ENCODE measurements around the gene ASH1L.

- no peak for TF ChIP-seq POLR2AphosphoS5 (IDR thresholded peaks at IDR 0.05)
- TF ChIP-seq, protein P1, sequence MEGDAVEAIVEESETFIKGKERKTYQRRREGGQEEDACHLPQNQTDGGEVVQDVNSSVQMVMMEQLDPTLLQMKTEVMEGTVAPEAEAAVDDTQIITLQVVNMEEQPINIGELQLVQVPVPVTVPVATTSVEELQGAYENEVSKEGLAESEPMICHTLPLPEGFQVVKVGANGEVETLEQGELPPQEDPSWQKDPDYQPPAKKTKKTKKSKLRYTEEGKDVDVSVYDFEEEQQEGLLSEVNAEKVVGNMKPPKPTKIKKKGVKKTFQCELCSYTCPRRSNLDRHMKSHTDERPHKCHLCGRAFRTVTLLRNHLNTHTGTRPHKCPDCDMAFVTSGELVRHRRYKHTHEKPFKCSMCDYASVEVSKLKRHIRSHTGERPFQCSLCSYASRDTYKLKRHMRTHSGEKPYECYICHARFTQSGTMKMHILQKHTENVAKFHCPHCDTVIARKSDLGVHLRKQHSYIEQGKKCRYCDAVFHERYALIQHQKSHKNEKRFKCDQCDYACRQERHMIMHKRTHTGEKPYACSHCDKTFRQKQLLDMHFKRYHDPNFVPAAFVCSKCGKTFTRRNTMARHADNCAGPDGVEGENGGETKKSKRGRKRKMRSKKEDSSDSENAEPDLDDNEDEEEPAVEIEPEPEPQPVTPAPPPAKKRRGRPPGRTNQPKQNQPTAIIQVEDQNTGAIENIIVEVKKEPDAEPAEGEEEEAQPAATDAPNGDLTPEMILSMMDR (IDR thresholded peaks at IDR 0.05), result no peak
Observed at GRCh38 chr1:155473151-155473821, 89.3 kb downstream of the ASH1L start.

All from breast epithelium (tissue), 3 donors.